DMS79 treated with DMSO at 0.1 percent for 48 hours (cell line): Measurements from ENCODE around the gene THAP7.
"Not testable (repeated sequence)": the region's sequence is repeated elsewhere in the genome, so short reads cannot be mapped to it uniquely, and the experiment has no call there.

Experiments
- DNase-seq: peaks from one replicate; lab custom pipeline; 2025; lab: John Stamatoyannopoulos, UW

THAP7 gene

DNA sequence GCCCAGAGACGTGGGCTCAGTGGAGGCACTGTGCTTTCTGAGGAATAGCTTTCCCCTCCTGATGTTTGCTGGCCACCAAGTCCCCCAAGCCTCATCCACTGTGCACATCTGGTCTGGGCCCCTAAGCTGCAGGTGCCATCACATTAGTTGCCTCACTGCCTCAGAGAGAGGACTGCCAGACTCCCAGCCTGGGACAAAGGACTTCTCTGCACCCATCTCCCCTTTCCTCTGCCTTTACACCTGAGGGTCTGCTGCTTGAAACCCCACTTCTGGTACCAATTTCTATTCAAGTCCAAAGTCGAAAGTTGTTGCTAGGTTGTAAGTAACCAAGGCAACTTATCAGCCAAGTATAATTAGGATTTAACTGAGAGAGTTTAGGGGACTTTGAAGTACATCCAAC is 23.5 kb downstream of the THAP7 start:
- no peak for DNase-seq

GRCh38 chr22:20977516-20978170 is 24.3 kb downstream of the THAP7 start:
- no peak for DNase-seq

GRCh38 chr22:20977019-20977418 is 24.9 kb downstream of the THAP7 start:
- DNase-seq, result no peak

DNA sequence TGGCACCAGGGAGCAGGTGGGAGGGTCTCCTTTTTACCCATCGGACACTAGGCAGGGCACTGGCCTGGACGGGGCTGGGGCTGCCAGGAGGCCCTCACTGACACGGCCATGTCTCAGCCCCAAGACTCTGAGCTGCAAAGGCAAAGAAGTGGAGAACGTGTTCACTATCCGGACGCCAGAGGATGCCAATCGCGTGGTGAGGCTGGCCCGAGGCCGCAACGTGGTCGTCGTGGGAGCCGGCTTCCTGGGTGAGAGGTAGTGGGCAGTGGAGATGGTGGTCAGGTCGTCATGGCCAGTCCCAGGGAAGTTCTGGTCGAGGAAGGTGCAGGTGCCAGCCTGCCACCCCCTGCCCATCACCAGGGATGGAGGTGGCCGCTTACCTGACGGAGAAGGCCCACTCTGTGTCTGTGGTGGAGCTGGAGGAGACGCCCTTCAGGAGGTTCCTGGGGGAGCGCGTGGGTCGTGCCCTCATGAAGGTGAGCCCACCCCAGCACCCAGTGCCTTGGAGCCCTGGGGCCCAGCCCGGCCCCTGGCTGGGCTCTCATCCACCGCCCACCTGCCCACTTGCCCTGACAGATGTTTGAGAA is 25.5 kb downstream of the THAP7 start:
- no peak for DNase-seq

DNA sequence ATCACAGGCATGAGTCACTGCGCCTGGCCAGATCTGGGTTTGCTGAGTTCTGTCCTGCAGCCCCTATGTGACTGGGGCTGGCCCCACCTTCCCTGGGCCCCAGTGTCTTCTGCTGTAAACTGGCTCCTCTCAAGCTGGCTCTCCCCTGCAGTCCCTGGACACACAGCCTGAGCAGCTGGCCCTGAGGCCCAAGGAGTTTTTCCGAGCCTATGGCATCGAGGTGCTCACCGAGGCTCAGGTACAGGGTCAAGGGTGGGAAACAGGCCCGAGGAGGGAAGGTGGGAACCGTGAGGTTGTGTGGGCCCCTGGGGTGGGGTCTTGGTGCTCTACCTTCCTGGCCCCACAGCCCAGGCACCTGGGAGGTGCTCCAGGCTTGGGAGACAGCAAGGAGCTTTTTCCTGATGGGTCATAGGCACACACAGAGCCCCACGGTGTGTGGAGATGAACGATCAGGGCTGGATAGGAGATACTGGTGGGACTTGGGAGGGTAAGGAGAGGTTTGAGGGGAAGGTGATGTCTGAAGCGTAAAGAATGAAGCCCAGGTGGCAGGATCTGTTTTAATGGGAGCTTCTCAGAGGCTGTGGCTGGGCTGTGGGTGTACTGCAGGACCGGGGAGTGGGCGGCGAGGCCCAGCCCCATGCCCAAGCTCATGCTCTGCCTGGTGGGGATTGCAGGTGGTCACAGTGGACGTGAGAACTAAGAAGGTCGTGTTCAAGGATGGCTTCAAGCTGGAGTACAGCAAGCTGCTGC is 26.2 kb downstream of the THAP7 start:
- no peak for DNase-seq

DNA sequence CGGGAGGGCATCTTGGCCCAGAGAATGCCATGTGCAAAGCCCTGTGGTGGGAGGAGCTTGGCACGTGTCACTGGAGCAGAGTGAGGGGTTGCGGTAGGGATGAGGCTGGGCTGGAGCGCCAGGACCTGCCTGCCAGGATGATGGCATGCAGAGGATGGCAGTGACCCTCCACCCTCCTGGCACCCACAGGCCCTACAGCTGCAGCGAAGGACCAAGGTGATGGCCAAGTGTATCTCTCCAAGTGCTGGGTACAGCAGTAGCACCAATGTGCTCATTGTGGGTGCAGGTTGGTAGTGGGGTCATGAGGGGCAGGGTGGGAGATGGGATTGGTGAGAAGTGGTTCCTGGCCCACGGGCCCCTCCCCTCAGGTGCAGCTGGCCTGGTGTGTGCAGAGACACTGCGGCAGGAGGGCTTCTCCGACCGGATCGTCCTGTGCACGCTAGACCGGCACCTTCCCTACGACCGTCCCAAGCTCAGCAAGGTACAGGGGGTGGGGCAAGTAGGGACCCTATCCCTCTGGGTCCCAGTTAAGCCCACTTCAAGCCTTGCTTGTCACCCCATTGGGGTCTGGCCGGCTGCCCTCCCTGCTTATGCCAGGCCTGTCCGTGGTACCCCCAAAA is 27.5 kb downstream of the THAP7 start:
- DNase-seq, result no peak

- DNase-seq, result no peak
Measured at GRCh38 chr22:20973634-20974286, 28.2 kb downstream of the THAP7 start.

DNA sequence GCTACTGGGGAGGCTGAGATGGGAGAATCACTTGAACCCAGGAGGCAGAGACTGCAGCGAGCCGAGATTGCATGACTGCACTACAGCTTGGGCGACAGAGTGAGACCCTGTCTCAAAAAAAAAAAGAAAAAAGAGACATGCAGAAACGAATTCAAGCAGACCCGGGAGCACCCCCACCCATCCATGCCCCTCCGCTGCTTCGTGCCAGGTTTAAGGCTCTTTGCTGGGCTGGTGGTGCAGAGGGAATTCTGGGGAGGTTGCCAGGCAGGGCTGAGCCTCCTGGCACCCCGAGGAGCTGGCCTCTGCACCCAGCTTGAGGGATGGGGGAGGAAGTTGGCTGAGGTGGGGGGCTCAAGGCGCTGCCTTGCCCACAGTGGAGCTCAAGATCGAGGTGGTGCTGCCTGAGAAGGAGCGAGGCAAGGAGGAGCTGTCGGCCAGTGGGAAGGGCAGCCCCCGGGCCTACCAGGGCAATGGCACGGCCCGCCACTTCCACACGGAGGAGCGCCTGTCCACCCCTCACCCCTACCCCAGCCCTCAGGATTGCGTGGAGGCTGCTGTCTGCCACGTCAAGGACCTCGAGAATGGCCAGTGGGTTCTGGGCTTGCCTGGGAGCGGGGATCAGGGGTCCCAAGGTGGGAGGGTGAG is 28.9 kb downstream of the THAP7 start:
- DNase-seq, result no peak

DNA sequence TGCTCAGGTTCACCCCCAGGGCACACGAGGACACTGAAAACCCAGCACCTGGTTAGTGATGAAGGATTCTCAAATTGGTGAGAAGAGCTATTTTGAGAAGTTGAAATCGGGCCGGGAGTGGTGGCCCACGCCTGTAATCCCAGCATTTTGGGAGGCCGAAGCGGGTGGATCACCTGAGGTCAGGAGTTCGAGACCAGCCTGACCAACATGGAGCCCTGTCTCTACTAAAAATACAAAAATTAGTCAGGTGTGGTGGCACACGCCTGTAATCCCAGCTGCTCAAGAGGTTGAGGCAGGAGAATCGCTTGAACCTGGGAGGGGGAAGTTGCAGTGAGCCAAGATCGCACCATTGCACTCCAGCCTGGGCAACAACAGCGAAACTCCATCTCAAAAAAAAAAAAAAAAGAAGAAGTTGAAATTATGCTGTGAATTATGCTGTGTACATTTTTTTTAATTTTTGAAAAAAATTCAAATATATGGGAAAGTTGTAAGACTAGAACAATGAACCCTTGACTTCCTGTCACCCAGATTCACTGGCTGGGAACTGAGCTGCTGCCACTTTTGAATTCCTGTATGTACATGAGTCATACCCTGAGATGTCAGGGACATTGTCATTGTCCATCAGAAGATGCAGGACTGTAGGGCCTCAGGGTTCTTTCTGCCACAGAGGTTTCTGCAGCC is 29.8 kb downstream of the THAP7 start:
- DNase-seq, result not testable (repeated sequence)

GRCh38 chr22:20970939-20971657 is 30.8 kb downstream of the THAP7 start:
- no peak for DNase-seq

DNA sequence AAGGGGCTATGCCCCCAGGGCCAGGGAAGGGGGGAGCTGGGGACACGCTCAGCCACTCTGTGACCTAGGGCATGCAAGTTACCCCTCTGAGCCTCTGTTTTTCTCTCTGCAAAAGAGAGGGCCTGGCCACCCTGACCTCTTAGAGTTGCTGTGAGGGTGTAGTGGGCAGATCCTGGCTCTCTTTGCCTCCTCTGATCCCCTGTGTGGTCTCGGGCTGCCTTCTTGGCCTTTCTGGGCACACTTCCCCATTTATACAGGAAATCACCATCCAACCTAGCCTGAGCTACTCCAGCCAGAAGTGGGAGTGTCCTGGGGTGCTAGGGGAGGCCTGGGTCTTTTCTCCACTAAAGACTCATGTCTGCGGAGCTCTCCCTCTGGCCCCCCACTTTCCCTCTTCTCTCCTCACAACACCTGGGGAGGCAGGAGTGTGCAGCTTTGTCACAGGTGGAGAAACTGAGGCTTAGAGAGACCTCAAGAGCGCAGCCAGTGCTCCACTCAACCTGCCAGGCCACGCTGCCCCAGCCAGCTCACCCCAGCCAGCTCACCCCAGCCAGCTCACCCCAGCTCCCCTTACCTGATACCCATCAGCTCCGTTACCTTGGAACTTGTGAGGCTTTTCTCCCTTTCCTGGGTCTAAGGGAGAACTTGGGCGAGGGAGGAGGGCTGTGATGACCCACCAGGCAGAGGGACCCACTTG is 33.5 kb downstream of the THAP7 start:
- DNase-seq, result no peak

DNA sequence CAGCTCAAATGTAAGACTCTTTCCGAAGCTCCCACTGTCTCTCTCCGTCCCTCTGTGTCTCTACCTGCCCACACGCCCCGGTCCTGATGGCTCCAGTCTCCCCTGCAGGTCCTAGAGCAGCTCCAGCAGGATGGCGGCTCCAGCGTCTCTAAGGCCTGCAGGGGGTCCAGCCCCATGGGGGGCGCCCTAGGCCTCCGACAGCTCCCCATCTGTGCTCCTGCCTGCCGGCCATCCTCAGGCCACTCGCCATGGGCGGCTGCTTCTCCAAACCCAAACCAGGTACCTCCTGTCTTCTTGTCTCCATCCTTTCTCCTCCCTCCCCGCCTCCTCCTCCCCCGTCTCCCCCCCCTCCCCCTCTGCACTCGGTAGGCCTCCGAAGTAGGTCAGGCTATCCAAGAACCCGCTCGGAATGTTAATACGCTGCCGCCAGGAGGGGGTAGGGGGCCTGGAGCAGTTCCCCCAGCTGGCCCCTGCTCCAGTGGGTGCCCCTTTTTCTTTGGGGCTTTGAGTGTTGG is 34.2 kb downstream of the THAP7 start:
- DNase-seq, result no peak

GRCh38 chr22:20966883-20967696 is 34.8 kb downstream of the THAP7 start, which contains the start of gene AIFM3:
AIFM3 (plus strand) TSS chr22:20967255; CDS start chr22:20967945, 690 bp downstream.
- DNase-seq, result no peak

GRCh38 chr22:20965888-20966855 is 35.7 kb downstream of the THAP7 start:
- no peak for DNase-seq

DNA sequence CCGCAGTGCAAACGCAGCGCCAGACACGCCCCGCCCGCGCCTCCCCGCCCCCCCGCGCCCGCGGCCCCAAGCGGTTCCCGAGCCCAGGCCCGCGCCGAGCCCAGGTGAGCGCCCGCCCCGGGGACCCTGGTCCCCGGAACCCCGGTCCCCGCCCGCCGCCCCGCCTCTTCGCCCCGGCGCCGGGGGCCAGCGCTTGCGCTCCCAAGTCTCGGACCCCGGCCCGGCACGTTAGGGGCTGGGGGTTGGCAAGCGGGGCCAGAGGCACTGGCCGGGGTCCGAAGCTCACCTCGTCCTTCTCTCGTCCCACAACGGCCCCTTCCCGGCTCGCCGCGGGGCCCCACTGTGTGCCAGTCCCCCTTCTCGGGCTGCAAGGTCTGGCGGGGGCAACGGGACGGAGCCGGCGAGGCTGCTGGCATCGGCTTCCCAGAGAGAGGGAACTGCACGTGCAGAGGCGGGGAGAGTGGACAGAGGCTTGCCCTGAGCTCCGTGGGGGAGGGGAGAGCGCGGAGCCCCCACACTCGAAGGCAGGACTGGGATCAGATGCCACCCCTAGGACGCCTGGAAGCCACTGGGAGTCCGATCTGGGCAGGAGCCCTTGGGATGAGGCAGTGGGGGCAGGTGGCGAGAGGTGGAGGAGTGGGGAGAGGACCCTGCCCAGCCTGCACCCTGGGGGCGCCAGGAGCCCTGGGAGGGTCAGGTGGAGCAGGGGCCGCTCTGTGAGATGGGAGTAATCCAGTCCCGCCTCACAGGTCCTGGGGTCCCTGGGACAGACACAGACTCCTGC is 36.6 kb downstream of the THAP7 start:
- DNase-seq, result no peak

DNA sequence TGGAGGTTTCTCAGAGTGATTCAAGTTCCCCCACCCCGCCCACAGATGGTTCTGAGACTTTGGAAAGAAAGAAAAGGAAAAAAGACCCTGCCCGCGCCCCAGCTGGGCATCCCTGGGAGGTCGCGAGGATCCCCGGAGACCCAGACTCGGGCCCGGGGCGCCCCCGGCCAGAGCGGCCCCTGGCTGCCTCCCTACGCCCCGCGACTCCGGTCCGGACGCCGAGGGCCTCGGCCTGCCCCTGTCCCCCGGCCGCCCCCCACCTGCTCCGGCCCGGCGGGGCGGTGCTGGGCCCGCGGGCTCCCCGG is 37.2 kb downstream of the THAP7 start:
- no peak for DNase-seq
